ENCODE data around the gene TBX21.

- TF ChIP-seq EP300 (IDR thresholded peaks at IDR 0.05): no peak
- no peak for TF ChIP-seq POLR2A (IDR thresholded peaks at IDR 0.05; ENCODE audit: low read depth)
Observed at GRCh38 chr17:47726796-47727703, 6.0 kb upstream of the TBX21 start.
